H1 (cell line): ENCODE data around the gene ASCC1. TPM values are rescaled to one million over a fixed set of nuclear protein-coding genes. Genes with fewer than 3 reads are reported as not detected.
A peak's percentile ranks its signal among the peaks of the same experiment; 100 is the strongest.

Experiments used
- CTCF ChIA-PET: fragments of 300-600 bp; sonication (Branson Sonifier 250); formaldehyde crosslinking; loops from one replicate; lab custom pipeline; 2021; ENCODE audit not compliant: partially characterized antibody; lab: Charles Lee
- POLR2A ChIA-PET: fragments of 300-600 bp; sonication (Branson Sonifier 250); formaldehyde crosslinking; loops from one replicate; lab custom pipeline; 2021; ENCODE audit warnings: inconsistent platforms; ENCODE audit not compliant: partially characterized antibody; lab: Charles Lee
- DNase-seq, 2 experiments: peaks; one replicate each; pipeline versions ENCODE4 v3.0.0 to v3.0.0-alpha.2; 2010 to 2022; ENCODE audit warnings: low spot score in 2 of 2, low read depth in 1 of 2, mixed read lengths in 1 of 2
- FAIRE-seq: peaks from 2 replicates; lab custom pipeline; 2011; peaks lifted over from hg19 to GRCh38; lab: Jason Lieb, UNC
- H2AFZ ChIP-seq: 2 replicates; pipeline ENCODE4 v1.8.1; 2012; ENCODE audit warnings: low read length, inconsistent platforms
- H2AK5ac ChIP-seq: 2 replicates; pipeline ENCODE4 v1.6.1; 2013; ENCODE audit warnings: low read depth, low read length
- H2BK120ac ChIP-seq: replicated peaks from 2 replicates; pipeline ENCODE3; 2013; ENCODE audit warnings: low read depth, low read length, inconsistent platforms
- H2BK12ac ChIP-seq: 2 replicates; pipeline ENCODE4 v1.6.1; 2013; ENCODE audit warnings: low read depth, low read length
- H2BK15ac ChIP-seq: 2 replicates; pipeline ENCODE4 v1.6.1; 2013; ENCODE audit warnings: low read length
- H2BK20ac ChIP-seq: 2 replicates; pipeline ENCODE4 v1.6.1; 2013; ENCODE audit warnings: low read length
- H2BK5ac ChIP-seq: 2 replicates; pipeline ENCODE4 v1.6.1; 2013; ENCODE audit warnings: low read depth, low read length
- H3K14ac ChIP-seq: 2 replicates; pipeline ENCODE4 v1.6.1; 2013; ENCODE audit warnings: inconsistent platforms; ENCODE audit not compliant: insufficient read length
- H3K18ac ChIP-seq: 2 replicates; pipeline ENCODE4 v1.6.1; 2013; ENCODE audit warnings: low read length; ENCODE audit errors: extremely low read depth
- H3K23ac ChIP-seq: 2 replicates; pipeline ENCODE4 v1.6.1; 2013; ENCODE audit warnings: inconsistent platforms; ENCODE audit not compliant: insufficient read length
- H3K23me2 ChIP-seq: 2 replicates; pipeline ENCODE4 v1.6.1; 2013; ENCODE audit warnings: low read depth, low read length
- H3K27ac ChIP-seq: 2 replicates; pipeline ENCODE4 v1.6.1; 2011; ENCODE audit warnings: low read depth, low read length, inconsistent platforms
- H3K27me3 ChIP-seq, 4 experiments: replicated peaks in 1 of 4; 1 replicate in 1 of 4; 2 replicates in 3 of 4; pipeline versions ENCODE4 v1.6.1 to v1.8.1; 2011 to 2013; ENCODE audit warnings: low read length in 3 of 4, mild to moderate bottlenecking in 3 of 4, inconsistent platforms in 2 of 4, mixed read lengths in 2 of 4, moderate library complexity in 1 of 4; ENCODE audit not compliant: control insufficient read depth in 3 of 4, insufficient read depth in 3 of 4; ENCODE audit errors: extremely low read depth in 1 of 4
- H3K36me3 ChIP-seq, 4 experiments: 2 replicates each; pipeline versions ENCODE4 v1.6.1 to v1.8.1; 2011 to 2013; ENCODE audit warnings: mild to moderate bottlenecking in 4 of 4, low read length in 3 of 4, moderate library complexity in 2 of 4, control low read depth in 1 of 4, inconsistent platforms in 1 of 4; ENCODE audit not compliant: insufficient read depth in 4 of 4, control insufficient read depth in 2 of 4
- H3K4ac ChIP-seq: replicated peaks from 2 replicates; pipeline ENCODE3; 2013; ENCODE audit warnings: low read length, low read depth, mixed read lengths, inconsistent platforms; ENCODE audit not compliant: insufficient read length
- H3K4me1 ChIP-seq, 4 experiments: replicated peaks in 1 of 4; 1 replicate in 1 of 4; 2 replicates in 3 of 4; pipeline versions ENCODE4 v1.6.1 to v1.8.1; 2011 to 2013; ENCODE audit warnings: low read length in 3 of 4, inconsistent platforms in 2 of 4, mixed read lengths in 1 of 4; ENCODE audit not compliant: insufficient read depth in 4 of 4, control insufficient read depth in 3 of 4
- H3K4me2 ChIP-seq, 2 experiments: 2 replicates each; pipeline versions ENCODE4 v1.6.1 to v1.8.1; 2011 to 2013; ENCODE audit warnings: low read depth in 2 of 2, low read length in 2 of 2, control low read depth in 1 of 2, inconsistent platforms in 1 of 2, mild to moderate bottlenecking in 1 of 2; ENCODE audit not compliant: insufficient read depth in 1 of 2
- H3K4me3 ChIP-seq, 4 experiments: fragments of 200-600, 300-600 bp in 1 of 4; sonication (generic), shearing (Covaris generic), sonication (Bioruptor Twin) in 1 of 4; 2 replicates each; pipeline versions ENCODE4 v1.5.1 to v1.8.1; 2011 to 2016; ENCODE audit warnings: low read length in 4 of 4, low read depth in 3 of 4, control low read depth in 2 of 4, inconsistent platforms in 2 of 4, mild to moderate bottlenecking in 2 of 4, mixed read lengths in 1 of 4, moderate library complexity in 1 of 4; ENCODE audit not compliant: insufficient read depth in 2 of 4; ENCODE audit errors: extremely low read depth in 1 of 4
- H3K56ac ChIP-seq: replicated peaks from 2 replicates; pipeline ENCODE3; 2013; ENCODE audit warnings: low read depth, mild to moderate bottlenecking, mixed read lengths, low read length, inconsistent platforms; ENCODE audit not compliant: insufficient read length
- H3K79me1 ChIP-seq: 2 replicates; pipeline ENCODE4 v1.6.1; 2013; ENCODE audit warnings: low read depth, low read length, control low read depth
- H3K79me2 ChIP-seq, 2 experiments: 2 replicates each; pipeline versions ENCODE4 v1.6.1 to v1.8.1; 2012 to 2013; ENCODE audit warnings: low read length in 2 of 2, mild to moderate bottlenecking in 2 of 2, inconsistent platforms in 1 of 2; ENCODE audit not compliant: insufficient read depth in 2 of 2, control insufficient read depth in 1 of 2
- H3K9ac ChIP-seq, 4 experiments: replicated peaks in 1 of 4; 1 replicate in 1 of 4; 2 replicates in 3 of 4; pipeline versions ENCODE4 v1.6.1 to v1.8.1; 2011 to 2013; ENCODE audit warnings: low read depth in 3 of 4, low read length in 3 of 4, control low read depth in 2 of 4, mild to moderate bottlenecking in 2 of 4, moderate library complexity in 2 of 4, inconsistent platforms in 1 of 4; ENCODE audit errors: extremely low read depth in 1 of 4
- H3K9me3 ChIP-seq, 2 experiments: 2 replicates each; pipeline versions ENCODE4 v1.6.1 to v1.8.1; 2012 to 2013; ENCODE audit warnings: mild to moderate bottlenecking in 2 of 2, moderate library complexity in 2 of 2, control low read depth in 1 of 2, inconsistent platforms in 1 of 2, low read depth in 1 of 2, low read length in 1 of 2, mixed read lengths in 1 of 2; ENCODE audit not compliant: insufficient read depth in 2 of 2
- H4K20me1 ChIP-seq, 2 experiments: replicated peaks in 1 of 2; 2 replicates each; pipeline versions ENCODE3 to v1.8.1; 2011 to 2013; ENCODE audit warnings: inconsistent platforms in 2 of 2, low read length in 2 of 2, mild to moderate bottlenecking in 1 of 2; ENCODE audit not compliant: insufficient read depth in 2 of 2, control insufficient read depth in 1 of 2
- H4K5ac ChIP-seq: 2 replicates; pipeline ENCODE4 v1.6.1; 2013; ENCODE audit warnings: low read length, low read depth, mixed read lengths, inconsistent platforms; ENCODE audit not compliant: insufficient read length
- H4K8ac ChIP-seq: 2 replicates; pipeline ENCODE4 v1.8.0; 2013; ENCODE audit warnings: mild to moderate bottlenecking, moderate library complexity, low read length, inconsistent platforms; ENCODE audit not compliant: insufficient read depth; ENCODE audit errors: extremely low read depth
- H4K91ac ChIP-seq: replicated peaks from 2 replicates; pipeline ENCODE3; 2013; ENCODE audit warnings: low read length, mixed read lengths, inconsistent platforms; ENCODE audit not compliant: insufficient read length
- ASH2L ChIP-seq: fragments of 200-600, 300-600 bp; sonication (generic); IDR thresholded peaks from one replicate; pipeline ENCODE4 v1.7.1; 2017; ENCODE audit warnings: low read length
- FOSL1 ChIP-seq: IDR thresholded peaks from 2 replicates; pipeline ENCODE4 v1.6.1; 2011; ENCODE audit warnings: mild to moderate bottlenecking, low read depth, low read length, moderate library complexity; ENCODE audit not compliant: insufficient read depth
- HDAC6 ChIP-seq: IDR thresholded peaks from one replicate; pipeline ENCODE4 v1.7.1; 2012; ENCODE audit warnings: low read depth, mild to moderate bottlenecking, inconsistent platforms, low read length, moderate library complexity
- RAD21 ChIP-seq, 2 experiments: IDR thresholded peaks in 1 of 2; conservative IDR thresholded peaks in 1 of 2; 2 replicates each; pipeline ENCODE4 v1.6.1; 2011; ENCODE audit warnings: low read depth in 2 of 2, low read length in 2 of 2, improper control_type of control experiment in 1 of 2, inconsistent platforms in 1 of 2, mild to moderate bottlenecking in 1 of 2, moderate library complexity in 1 of 2
- SIX5 ChIP-seq: IDR thresholded peaks from 2 replicates; pipeline ENCODE4 v1.6.1; 2011; ENCODE audit warnings: mild to moderate bottlenecking, low read depth, low read length
- SRF ChIP-seq: IDR thresholded peaks from 2 replicates; pipeline ENCODE4 v1.6.1; 2011; ENCODE audit warnings: mild to moderate bottlenecking, low read depth, low read length, moderate library complexity
- TAF7 ChIP-seq: optimal IDR thresholded peaks from 2 replicates; pipeline ENCODE3; 2011; ENCODE audit warnings: low read depth, mild to moderate bottlenecking, inconsistent platforms, low read length, moderate library complexity, borderline replicate concordance
- WGBS, 2 experiments: shearing (Covaris generic) in 1 of 2; methylation state at CpG; one replicate each; pipeline versions ENCODE4 v1.1.6 to v1.1.7; 2013 to 2015; ENCODE audit warnings: low lambda C conversion rate in 2 of 2, mixed read lengths in 2 of 2, inconsistent platforms in 1 of 2, low coverage in 1 of 2, missing lambda C conversion rate in 1 of 2; ENCODE audit not compliant: insufficient replicate concordance in 2 of 2, insufficient coverage in 1 of 2, insufficient read length in 1 of 2; ENCODE audit errors: extremely low coverage in 1 of 2, missing lambda C conversion rate in 1 of 2; 5-methylcytosine and 5-hydroxymethylcytosine counted together
- polyA plus RNA-seq, 7 experiments: library from polyadenylated mRNA; depleted of rRNA in 3 of 7; stranded (reverse) in 5 of 7; unstranded in 2 of 7; fragments of >200 nt in 5 of 7; fragments of 200-250 nt in 2 of 7; gene quantifications; 1 replicate in 5 of 7; 2 replicates in 1 of 7; 4 replicates in 1 of 7; pipeline versions ENCODE4 v1.2.1 to v1.2.3, GENCODE V29; 2011 to 2013; ENCODE audit warnings: missing spikeins in 2 of 7, mixed read lengths in 2 of 7
- total RNA-seq: library from RNA; stranded (reverse); fragmentation: NEBNext Ultra II Directional; extraction: Animal tissue kit (Norgen Biotek cat#: 25700); gene quantifications from 2 replicates; pipeline ENCODE4 v1.2.1, GENCODE V29; 2021
- TF ChIP-seq, protein P1 (sequence below): IDR thresholded peaks from 2 replicates; pipeline ENCODE4 v1.6.1; 2011; ENCODE audit warnings: low read length, improper control_type of control experiment

The ASCC1 gene
- total and polyA plus RNA-seq, 2 of the 8 experiments (the other 6 are each of a cell fraction or from before 2014, with no cell fraction given) = 25.6 to 35.8 TPM

DNA sequence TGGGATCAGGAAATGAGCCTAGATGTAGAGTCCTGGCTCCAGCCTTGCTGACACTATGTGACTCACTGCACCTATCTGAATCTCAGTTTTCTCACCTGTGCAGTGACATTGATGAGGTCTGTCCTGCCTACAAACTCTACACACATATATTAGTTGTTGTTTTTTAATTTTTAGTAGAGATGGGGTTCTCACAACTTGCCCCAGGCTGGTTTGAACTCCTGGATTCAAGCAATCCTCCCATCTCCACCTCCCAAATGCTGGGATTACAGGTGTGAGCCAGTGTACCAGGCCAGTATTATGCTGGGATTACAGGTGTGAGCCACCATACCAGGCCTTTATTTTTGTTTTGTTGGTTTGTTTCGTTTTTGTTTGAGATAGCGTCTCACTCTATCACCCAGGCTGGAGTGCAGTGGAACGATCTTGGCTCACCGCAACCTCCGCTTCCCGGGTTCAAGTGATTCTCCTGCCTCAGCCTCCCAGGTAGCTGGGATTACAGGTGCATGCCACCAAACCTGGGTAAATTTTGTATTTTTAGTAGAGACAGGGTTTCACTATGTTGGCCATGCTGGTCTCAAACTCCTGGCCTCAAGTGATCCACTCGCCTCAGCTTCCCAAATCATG is 45.8 kb upstream of the ASCC1 start:
- no peak overlapping the region for H3K14ac ChIP-seq
- H2BK120ac ChIP-seq = peak overlapping the region; percentile 62
- peaks cover 4% of the 10 kb centered on the region; the same call in 1 of the 2 replicates for H3K23me2 ChIP-seq
- H3K79me2 ChIP-seq = no peaks in the 10 kb centered on the region
- peak overlapping the region; percentile 88; the same call in 1 of the 2 replicates for H3K18ac ChIP-seq
- H2BK20ac ChIP-seq = peak overlapping the region; percentile 99
- H3K4me3 ChIP-seq = peak overlapping the region in 1 of 4 experiments; percentile 56; a peak in 2 of 8 replicates
- peak overlapping the region; percentile 71 for H4K91ac ChIP-seq
- POLR2A ChIA-PET = interaction anchor here (1.0 to 24.2 kb wide), 10 partner anchors 14 to 93 kb away, joined by 3 to 673 read pairs (median 6); partner anchors contain the start of genes DDIT4 and DNAJB12
- no peak overlapping the region for H2BK15ac ChIP-seq
- no peak for TF ChIP-seq SIX5
- no peak for TF ChIP-seq SRF
- TF ChIP-seq, protein P1, sequence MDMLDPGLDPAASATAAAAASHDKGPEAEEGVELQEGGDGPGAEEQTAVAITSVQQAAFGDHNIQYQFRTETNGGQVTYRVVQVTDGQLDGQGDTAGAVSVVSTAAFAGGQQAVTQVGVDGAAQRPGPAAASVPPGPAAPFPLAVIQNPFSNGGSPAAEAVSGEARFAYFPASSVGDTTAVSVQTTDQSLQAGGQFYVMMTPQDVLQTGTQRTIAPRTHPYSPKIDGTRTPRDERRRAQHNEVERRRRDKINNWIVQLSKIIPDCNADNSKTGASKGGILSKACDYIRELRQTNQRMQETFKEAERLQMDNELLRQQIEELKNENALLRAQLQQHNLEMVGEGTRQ = no peak
- no peak for TF ChIP-seq HDAC6
- TF ChIP-seq RAD21 (IDR thresholded peaks at IDR 0.05 in 1 of 2, conservative IDR thresholded peaks at IDR 0.05 in 1 of 2; ENCODE audit: low read depth in 2 of 2, low read length in 2 of 2) = no peak
- no peak for TF ChIP-seq ASH2L
- TF ChIP-seq FOSL1 = no peak
- TF ChIP-seq TAF7 = no peak
- no peaks in the 10 kb centered on the region for H3K27me3 ChIP-seq
- peak overlapping the region; percentile 70 to 74; a peak in 3 of 4 replicates for H3K4me2 ChIP-seq
- no peaks in the 10 kb centered on the region for H4K20me1 ChIP-seq
- no peak overlapping the region for H3K27ac ChIP-seq
- H2BK12ac ChIP-seq = peak overlapping the region; percentile 93
- H3K4me1 ChIP-seq = peaks cover 17 to 36% (median 26%) of the 10 kb centered on the region in 4 experiments
- no peak overlapping the region; a peak in 1 of 7 replicates for H3K9ac ChIP-seq
- H4K5ac ChIP-seq = peak overlapping the region; percentile 51
- H2BK5ac ChIP-seq = peak overlapping the region; percentile 96; the same call in 1 of the 2 replicates
- no peaks in the 10 kb centered on the region for H3K36me3 ChIP-seq
- no peak overlapping the region for H3K23ac ChIP-seq
- no peak for FAIRE-seq
- no peak overlapping the region for H4K8ac ChIP-seq
- peak overlapping the region; percentile 5; the same call in 1 of the 2 replicates for H2AK5ac ChIP-seq
- CTCF ChIA-PET = interaction anchor here (1.3 to 3.3 kb wide), 2 partner anchors 11 to 65 kb away, joined by 3 to 39 read pairs; partner anchors contain the start of gene DDIT4
- peak overlapping the region; percentile 73 for H3K4ac ChIP-seq
- 92% methylated on average over 7 of the region's 7 CpGs; no CpG with 5 or more reads in 1 of the 2 experiments for WGBS, 2 experiments
- DNase-seq = no peak
- no peaks in the 10 kb centered on the region for H3K79me1 ChIP-seq
- peak overlapping the region; percentile 24 for H3K56ac ChIP-seq
- H2AFZ ChIP-seq = no peak overlapping the region
- no peaks in the 10 kb centered on the region for H3K9me3 ChIP-seq
